H1 (cell line): Measurements from ENCODE around the gene MINAR2. TPM values are rescaled to one million over a fixed set of nuclear protein-coding genes. Genes with fewer than 3 reads are reported as not detected.
A peak's percentile ranks its signal among the peaks of the same experiment; 100 is the strongest.

Source experiments
- CTCF ChIA-PET: fragments of 300-600 bp; sonication (Branson Sonifier 250); formaldehyde crosslinking; loops from one replicate; lab custom pipeline; 2021; ENCODE audit not compliant: partially characterized antibody; lab: Charles Lee
- POLR2A ChIA-PET: fragments of 300-600 bp; sonication (Branson Sonifier 250); formaldehyde crosslinking; loops from one replicate; lab custom pipeline; 2021; ENCODE audit warnings: inconsistent platforms; ENCODE audit not compliant: partially characterized antibody; lab: Charles Lee
- DNase-seq, 2 experiments: peaks; one replicate each; pipeline versions ENCODE4 v3.0.0 to v3.0.0-alpha.2; 2010 to 2022; ENCODE audit warnings: low spot score in 2 of 2, low read depth in 1 of 2, mixed read lengths in 1 of 2
- FAIRE-seq: peaks from 2 replicates; lab custom pipeline; 2011; peaks lifted over from hg19 to GRCh38; lab: Jason Lieb, UNC
- H2AFZ ChIP-seq: 2 replicates; pipeline ENCODE4 v1.8.1; 2012; ENCODE audit warnings: low read length, inconsistent platforms
- H2AK5ac ChIP-seq: 2 replicates; pipeline ENCODE4 v1.6.1; 2013; ENCODE audit warnings: low read depth, low read length
- H2BK120ac ChIP-seq: replicated peaks from 2 replicates; pipeline ENCODE3; 2013; ENCODE audit warnings: low read depth, low read length, inconsistent platforms
- H2BK12ac ChIP-seq: 2 replicates; pipeline ENCODE4 v1.6.1; 2013; ENCODE audit warnings: low read depth, low read length
- H2BK15ac ChIP-seq: 2 replicates; pipeline ENCODE4 v1.6.1; 2013; ENCODE audit warnings: low read length
- H2BK20ac ChIP-seq: 2 replicates; pipeline ENCODE4 v1.6.1; 2013; ENCODE audit warnings: low read length
- H2BK5ac ChIP-seq: 2 replicates; pipeline ENCODE4 v1.6.1; 2013; ENCODE audit warnings: low read depth, low read length
- H3K14ac ChIP-seq: 2 replicates; pipeline ENCODE4 v1.6.1; 2013; ENCODE audit warnings: inconsistent platforms; ENCODE audit not compliant: insufficient read length
- H3K18ac ChIP-seq: 2 replicates; pipeline ENCODE4 v1.6.1; 2013; ENCODE audit warnings: low read length; ENCODE audit errors: extremely low read depth
- H3K23ac ChIP-seq: 2 replicates; pipeline ENCODE4 v1.6.1; 2013; ENCODE audit warnings: inconsistent platforms; ENCODE audit not compliant: insufficient read length
- H3K23me2 ChIP-seq: 2 replicates; pipeline ENCODE4 v1.6.1; 2013; ENCODE audit warnings: low read depth, low read length
- H3K27ac ChIP-seq: 2 replicates; pipeline ENCODE4 v1.6.1; 2011; ENCODE audit warnings: low read depth, low read length, inconsistent platforms
- H3K27me3 ChIP-seq, 4 experiments: replicated peaks in 1 of 4; 1 replicate in 1 of 4; 2 replicates in 3 of 4; pipeline versions ENCODE4 v1.6.1 to v1.8.1; 2011 to 2013; ENCODE audit warnings: low read length in 3 of 4, mild to moderate bottlenecking in 3 of 4, inconsistent platforms in 2 of 4, mixed read lengths in 2 of 4, moderate library complexity in 1 of 4; ENCODE audit not compliant: control insufficient read depth in 3 of 4, insufficient read depth in 3 of 4; ENCODE audit errors: extremely low read depth in 1 of 4
- H3K36me3 ChIP-seq, 4 experiments: 2 replicates each; pipeline versions ENCODE4 v1.6.1 to v1.8.1; 2011 to 2013; ENCODE audit warnings: mild to moderate bottlenecking in 4 of 4, low read length in 3 of 4, moderate library complexity in 2 of 4, control low read depth in 1 of 4, inconsistent platforms in 1 of 4; ENCODE audit not compliant: insufficient read depth in 4 of 4, control insufficient read depth in 2 of 4
- H3K4ac ChIP-seq: replicated peaks from 2 replicates; pipeline ENCODE3; 2013; ENCODE audit warnings: low read length, low read depth, mixed read lengths, inconsistent platforms; ENCODE audit not compliant: insufficient read length
- H3K4me1 ChIP-seq, 4 experiments: replicated peaks in 1 of 4; 1 replicate in 1 of 4; 2 replicates in 3 of 4; pipeline versions ENCODE4 v1.6.1 to v1.8.1; 2011 to 2013; ENCODE audit warnings: low read length in 3 of 4, inconsistent platforms in 2 of 4, mixed read lengths in 1 of 4; ENCODE audit not compliant: insufficient read depth in 4 of 4, control insufficient read depth in 3 of 4
- H3K4me2 ChIP-seq, 2 experiments: 2 replicates each; pipeline versions ENCODE4 v1.6.1 to v1.8.1; 2011 to 2013; ENCODE audit warnings: low read depth in 2 of 2, low read length in 2 of 2, control low read depth in 1 of 2, inconsistent platforms in 1 of 2, mild to moderate bottlenecking in 1 of 2; ENCODE audit not compliant: insufficient read depth in 1 of 2
- H3K4me3 ChIP-seq, 4 experiments: fragments of 200-600, 300-600 bp in 1 of 4; sonication (generic), shearing (Covaris generic), sonication (Bioruptor Twin) in 1 of 4; 2 replicates each; pipeline versions ENCODE4 v1.5.1 to v1.8.1; 2011 to 2016; ENCODE audit warnings: low read length in 4 of 4, low read depth in 3 of 4, control low read depth in 2 of 4, inconsistent platforms in 2 of 4, mild to moderate bottlenecking in 2 of 4, mixed read lengths in 1 of 4, moderate library complexity in 1 of 4; ENCODE audit not compliant: insufficient read depth in 2 of 4; ENCODE audit errors: extremely low read depth in 1 of 4
- H3K56ac ChIP-seq: replicated peaks from 2 replicates; pipeline ENCODE3; 2013; ENCODE audit warnings: low read depth, mild to moderate bottlenecking, mixed read lengths, low read length, inconsistent platforms; ENCODE audit not compliant: insufficient read length
- H3K79me1 ChIP-seq: 2 replicates; pipeline ENCODE4 v1.6.1; 2013; ENCODE audit warnings: low read depth, low read length, control low read depth
- H3K79me2 ChIP-seq, 2 experiments: 2 replicates each; pipeline versions ENCODE4 v1.6.1 to v1.8.1; 2012 to 2013; ENCODE audit warnings: low read length in 2 of 2, mild to moderate bottlenecking in 2 of 2, inconsistent platforms in 1 of 2; ENCODE audit not compliant: insufficient read depth in 2 of 2, control insufficient read depth in 1 of 2
- H3K9ac ChIP-seq, 4 experiments: replicated peaks in 1 of 4; 1 replicate in 1 of 4; 2 replicates in 3 of 4; pipeline versions ENCODE4 v1.6.1 to v1.8.1; 2011 to 2013; ENCODE audit warnings: low read depth in 3 of 4, low read length in 3 of 4, control low read depth in 2 of 4, mild to moderate bottlenecking in 2 of 4, moderate library complexity in 2 of 4, inconsistent platforms in 1 of 4; ENCODE audit errors: extremely low read depth in 1 of 4
- H3K9me3 ChIP-seq, 2 experiments: 2 replicates each; pipeline versions ENCODE4 v1.6.1 to v1.8.1; 2012 to 2013; ENCODE audit warnings: mild to moderate bottlenecking in 2 of 2, moderate library complexity in 2 of 2, control low read depth in 1 of 2, inconsistent platforms in 1 of 2, low read depth in 1 of 2, low read length in 1 of 2, mixed read lengths in 1 of 2; ENCODE audit not compliant: insufficient read depth in 2 of 2
- H4K20me1 ChIP-seq, 2 experiments: replicated peaks in 1 of 2; 2 replicates each; pipeline versions ENCODE3 to v1.8.1; 2011 to 2013; ENCODE audit warnings: inconsistent platforms in 2 of 2, low read length in 2 of 2, mild to moderate bottlenecking in 1 of 2; ENCODE audit not compliant: insufficient read depth in 2 of 2, control insufficient read depth in 1 of 2
- H4K5ac ChIP-seq: 2 replicates; pipeline ENCODE4 v1.6.1; 2013; ENCODE audit warnings: low read length, low read depth, mixed read lengths, inconsistent platforms; ENCODE audit not compliant: insufficient read length
- H4K8ac ChIP-seq: 2 replicates; pipeline ENCODE4 v1.8.0; 2013; ENCODE audit warnings: mild to moderate bottlenecking, moderate library complexity, low read length, inconsistent platforms; ENCODE audit not compliant: insufficient read depth; ENCODE audit errors: extremely low read depth
- H4K91ac ChIP-seq: replicated peaks from 2 replicates; pipeline ENCODE3; 2013; ENCODE audit warnings: low read length, mixed read lengths, inconsistent platforms; ENCODE audit not compliant: insufficient read length
- CEBPB ChIP-seq: IDR thresholded peaks from 2 replicates; pipeline ENCODE4 v1.6.1; 2012; ENCODE audit warnings: low read depth, low read length
- CREB1 ChIP-seq: IDR thresholded peaks from 2 replicates; pipeline ENCODE4 v1.6.1; 2012; ENCODE audit warnings: inconsistent platforms
- HDAC2 ChIP-seq, 2 experiments: fragments of 300-600 bp in 1 of 2; sonication (generic) in 1 of 2; IDR thresholded peaks; 2 replicates each; pipeline ENCODE4 v1.6.1; 2011 to 2012; ENCODE audit warnings: low read depth in 2 of 2, low read length in 2 of 2, mild to moderate bottlenecking in 2 of 2, moderate library complexity in 2 of 2, borderline replicate concordance in 1 of 2, inconsistent platforms in 1 of 2
- MAFK ChIP-seq: IDR thresholded peaks from 2 replicates; pipeline ENCODE4 v1.6.1; 2012; ENCODE audit warnings: low read depth, mild to moderate bottlenecking, improper control_type of control experiment, low read length
- NANOG ChIP-seq: IDR thresholded peaks from 2 replicates; pipeline ENCODE4 v1.6.1; 2011; ENCODE audit warnings: low read length, low read depth, mild to moderate bottlenecking, inconsistent platforms; ENCODE audit not compliant: insufficient read depth, poor library complexity, severe bottlenecking
- POLR2A ChIP-seq, 2 experiments: IDR thresholded peaks; 1 replicate in 1 of 2; 2 replicates in 1 of 2; pipeline ENCODE4 v1.6.1; 2011; ENCODE audit warnings: low read depth in 2 of 2, low read length in 2 of 2, mild to moderate bottlenecking in 2 of 2; ENCODE audit errors: control extremely low read depth in 1 of 2
- SP1 ChIP-seq: IDR thresholded peaks from 2 replicates; pipeline ENCODE4 v1.6.1; 2011; ENCODE audit warnings: low read depth, low read length
- TAF7 ChIP-seq: optimal IDR thresholded peaks from 2 replicates; pipeline ENCODE3; 2011; ENCODE audit warnings: low read depth, mild to moderate bottlenecking, inconsistent platforms, low read length, moderate library complexity, borderline replicate concordance
- WGBS, 2 experiments: shearing (Covaris generic) in 1 of 2; methylation state at CpG; one replicate each; pipeline versions ENCODE4 v1.1.6 to v1.1.7; 2013 to 2015; ENCODE audit warnings: low lambda C conversion rate in 2 of 2, mixed read lengths in 2 of 2, inconsistent platforms in 1 of 2, low coverage in 1 of 2, missing lambda C conversion rate in 1 of 2; ENCODE audit not compliant: insufficient replicate concordance in 2 of 2, insufficient coverage in 1 of 2, insufficient read length in 1 of 2; ENCODE audit errors: extremely low coverage in 1 of 2, missing lambda C conversion rate in 1 of 2; 5-methylcytosine and 5-hydroxymethylcytosine counted together
- polyA plus RNA-seq, 7 experiments: library from polyadenylated mRNA; depleted of rRNA in 3 of 7; stranded (reverse) in 5 of 7; unstranded in 2 of 7; fragments of >200 nt in 5 of 7; fragments of 200-250 nt in 2 of 7; gene quantifications; 1 replicate in 5 of 7; 2 replicates in 1 of 7; 4 replicates in 1 of 7; pipeline versions ENCODE4 v1.2.1 to v1.2.3, GENCODE V29; 2011 to 2013; ENCODE audit warnings: missing spikeins in 2 of 7, mixed read lengths in 2 of 7
- total RNA-seq: library from RNA; stranded (reverse); fragmentation: NEBNext Ultra II Directional; extraction: Animal tissue kit (Norgen Biotek cat#: 25700); gene quantifications from 2 replicates; pipeline ENCODE4 v1.2.1, GENCODE V29; 2021
- TF ChIP-seq, protein P1 (sequence below): IDR thresholded peaks from 2 replicates; pipeline ENCODE4 v1.6.1; 2012; ENCODE audit warnings: inconsistent platforms
- TF ChIP-seq, protein P2 (sequence below), 3 experiments: IDR thresholded peaks; 1 replicate in 2 of 3; 2 replicates in 1 of 3; pipeline versions ENCODE4 v1.5.1 to v1.6.1; 2011; ENCODE audit warnings: low read length in 3 of 3, mild to moderate bottlenecking in 3 of 3, inconsistent platforms in 2 of 3, low read depth in 1 of 3, moderate library complexity in 1 of 3; ENCODE audit not compliant: insufficient read depth in 1 of 3; ENCODE audit errors: control extremely low read depth in 1 of 3

MINAR2 gene
- total and polyA plus RNA-seq, 2 of the 8 experiments (the other 6 are each of a cell fraction or from before 2014, with no cell fraction given) = 0.17 TPM; not detected in 1

DNA sequence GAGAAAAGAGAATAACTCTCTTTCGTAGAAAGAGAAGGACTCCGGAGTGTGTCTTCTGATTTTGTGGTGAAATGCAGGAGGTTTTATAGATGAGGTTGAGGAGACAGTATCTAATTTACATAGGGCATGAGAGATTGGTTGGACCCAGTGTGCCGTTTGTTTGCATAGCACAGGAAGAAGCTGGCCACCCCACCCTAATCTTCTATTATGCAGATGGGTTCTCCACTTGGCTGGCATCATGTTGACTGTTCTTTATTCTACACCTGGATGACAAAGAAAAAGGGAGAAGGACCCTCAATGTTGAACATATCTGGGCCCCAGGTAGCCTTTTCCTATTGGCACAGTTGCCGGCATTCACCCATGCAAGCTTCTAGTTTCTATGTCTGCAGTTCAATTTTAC, 23.2 kb upstream of the MINAR2 start:
- Histone ChIP-seq H3K23me2 (no peaks in the 10 kb centered on the region), H3K14ac (no peak overlapping the region), H3K36me3 (peaks cover 0 to 8% (median 2%) of the 10 kb centered on the region in 4 experiments; a peak in 2 of 8 replicates), H3K23ac (no peak overlapping the region), H3K27me3 (no peaks in the 10 kb centered on the region), H2AFZ (no peak overlapping the region), H3K4ac (no peak overlapping the region), H3K79me2 (no peaks in the 10 kb centered on the region), H3K18ac (peak overlapping the region; percentile 78; the same call in 1 of the 2 replicates), H4K5ac (no peak overlapping the region), H2BK120ac (no peak overlapping the region), H2BK12ac (no peak overlapping the region), H3K9me3 (no peaks in the 10 kb centered on the region; a peak in 1 of 4 replicates), H3K4me3 (peak overlapping the region in 1 of 4 experiments; percentile 33; a peak in 1 of 8 replicates), H3K4me1 (peaks cover 2 to 21% (median 11%) of the 10 kb centered on the region in 4 experiments; a peak in 6 of 7 replicates), H4K20me1 (no peaks in the 10 kb centered on the region), H2BK20ac (no peak overlapping the region; the same call in 1 of the 2 replicates), H3K79me1 (no peaks in the 10 kb centered on the region), H4K8ac (no peak overlapping the region), H4K91ac (no peak overlapping the region), H2BK15ac (no peak overlapping the region), H2BK5ac (peak overlapping the region; percentile 84; the same call in 1 of the 2 replicates), H3K9ac (no peak overlapping the region), H3K56ac (no peak overlapping the region), H2AK5ac (no peak overlapping the region), H3K4me2 (peak overlapping the region; percentile 34 to 52), H3K27ac (peak overlapping the region; percentile 48; the same call in 1 of the 2 replicates)
- FAIRE-seq = no peak
- ChIA-PET POLR2A (interaction anchor here (1.5 to 2.0 kb wide), 2 partner anchors 29 to 263 kb away, joined by 3 to 6 read pairs; no protein-coding TSS in a partner anchor), CTCF (interaction anchor here (0.5 to 1.5 kb wide), 2 partner anchors 61 to 63 kb away, joined by 3 to 4 read pairs; no protein-coding TSS in a partner anchor)
- 77% methylated on average over 4 of the region's 4 CpGs; no CpG with 5 or more reads in 1 of the 2 experiments for WGBS, 2 experiments
- DNase-seq = no peak
- TF ChIP-seq TAF7 = no peak
- no peak for TF ChIP-seq CREB1
- TF ChIP-seq CEBPB = no peak
- no peak for TF ChIP-seq MAFK
- TF ChIP-seq POLR2A (IDR thresholded peaks at IDR 0.05; ENCODE audit: control extremely low read depth in 1 of 2, low read depth in 2 of 2, low read length in 2 of 2) = no peak
- no peak; a peak in 1 of 4 replicates for TF ChIP-seq HDAC2 (IDR thresholded peaks at IDR 0.05; ENCODE audit: borderline replicate concordance in 1 of 2, low read depth in 2 of 2, low read length in 2 of 2)
- TF ChIP-seq, protein P1, sequence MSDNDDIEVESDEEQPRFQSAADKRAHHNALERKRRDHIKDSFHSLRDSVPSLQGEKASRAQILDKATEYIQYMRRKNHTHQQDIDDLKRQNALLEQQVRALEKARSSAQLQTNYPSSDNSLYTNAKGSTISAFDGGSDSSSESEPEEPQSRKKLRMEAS = no peak
- TF ChIP-seq, protein P2, sequence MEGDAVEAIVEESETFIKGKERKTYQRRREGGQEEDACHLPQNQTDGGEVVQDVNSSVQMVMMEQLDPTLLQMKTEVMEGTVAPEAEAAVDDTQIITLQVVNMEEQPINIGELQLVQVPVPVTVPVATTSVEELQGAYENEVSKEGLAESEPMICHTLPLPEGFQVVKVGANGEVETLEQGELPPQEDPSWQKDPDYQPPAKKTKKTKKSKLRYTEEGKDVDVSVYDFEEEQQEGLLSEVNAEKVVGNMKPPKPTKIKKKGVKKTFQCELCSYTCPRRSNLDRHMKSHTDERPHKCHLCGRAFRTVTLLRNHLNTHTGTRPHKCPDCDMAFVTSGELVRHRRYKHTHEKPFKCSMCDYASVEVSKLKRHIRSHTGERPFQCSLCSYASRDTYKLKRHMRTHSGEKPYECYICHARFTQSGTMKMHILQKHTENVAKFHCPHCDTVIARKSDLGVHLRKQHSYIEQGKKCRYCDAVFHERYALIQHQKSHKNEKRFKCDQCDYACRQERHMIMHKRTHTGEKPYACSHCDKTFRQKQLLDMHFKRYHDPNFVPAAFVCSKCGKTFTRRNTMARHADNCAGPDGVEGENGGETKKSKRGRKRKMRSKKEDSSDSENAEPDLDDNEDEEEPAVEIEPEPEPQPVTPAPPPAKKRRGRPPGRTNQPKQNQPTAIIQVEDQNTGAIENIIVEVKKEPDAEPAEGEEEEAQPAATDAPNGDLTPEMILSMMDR (IDR thresholded peaks at IDR 0.05; ENCODE audit: control extremely low read depth in 1 of 3, insufficient read depth in 1 of 3, low read depth in 1 of 3, low read length in 3 of 3) = no peak
- no peak for TF ChIP-seq NANOG
- no peak; the same call in 1 of the 2 replicates for TF ChIP-seq SP1
